HG03175 (cell line): ENCODE measurements around the gene LCN6.
"Not testable (repeated sequence)": the region's sequence is repeated elsewhere in the genome, so short reads cannot be mapped to it uniquely, and the experiment has no call there.

ENCODE experiments used
- ATAC-seq: cut with Tn5 transposase; IDR thresholded peaks from one replicate; pipeline ENCODE4 v1.9.1; 2021; ENCODE audit warnings: mild to moderate bottlenecking, moderate library complexity; ENCODE audit not compliant: unreplicated experiment

Gene LCN6

DNA sequence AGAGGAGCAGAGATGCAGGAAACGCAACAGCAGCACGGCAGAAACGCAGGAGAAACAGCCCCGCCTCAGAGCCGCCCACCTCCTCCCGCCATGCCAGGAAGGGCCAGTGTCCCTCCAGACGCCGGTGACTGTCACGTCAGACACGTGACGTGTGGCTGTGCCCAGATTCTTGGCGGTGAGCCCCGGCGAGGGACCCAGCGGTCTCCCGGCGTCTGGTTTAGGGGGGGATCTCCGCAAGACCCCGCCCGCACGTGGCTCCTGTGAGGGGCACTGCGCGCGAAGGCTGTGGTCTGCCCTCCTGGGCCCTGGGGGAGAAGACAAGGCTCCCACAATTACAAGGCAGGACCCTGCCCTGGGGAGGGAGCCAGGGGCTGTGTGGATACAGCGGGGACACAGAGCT is 12.1 kb upstream of the LCN6 start:
- ATAC-seq, result no peak

DNA sequence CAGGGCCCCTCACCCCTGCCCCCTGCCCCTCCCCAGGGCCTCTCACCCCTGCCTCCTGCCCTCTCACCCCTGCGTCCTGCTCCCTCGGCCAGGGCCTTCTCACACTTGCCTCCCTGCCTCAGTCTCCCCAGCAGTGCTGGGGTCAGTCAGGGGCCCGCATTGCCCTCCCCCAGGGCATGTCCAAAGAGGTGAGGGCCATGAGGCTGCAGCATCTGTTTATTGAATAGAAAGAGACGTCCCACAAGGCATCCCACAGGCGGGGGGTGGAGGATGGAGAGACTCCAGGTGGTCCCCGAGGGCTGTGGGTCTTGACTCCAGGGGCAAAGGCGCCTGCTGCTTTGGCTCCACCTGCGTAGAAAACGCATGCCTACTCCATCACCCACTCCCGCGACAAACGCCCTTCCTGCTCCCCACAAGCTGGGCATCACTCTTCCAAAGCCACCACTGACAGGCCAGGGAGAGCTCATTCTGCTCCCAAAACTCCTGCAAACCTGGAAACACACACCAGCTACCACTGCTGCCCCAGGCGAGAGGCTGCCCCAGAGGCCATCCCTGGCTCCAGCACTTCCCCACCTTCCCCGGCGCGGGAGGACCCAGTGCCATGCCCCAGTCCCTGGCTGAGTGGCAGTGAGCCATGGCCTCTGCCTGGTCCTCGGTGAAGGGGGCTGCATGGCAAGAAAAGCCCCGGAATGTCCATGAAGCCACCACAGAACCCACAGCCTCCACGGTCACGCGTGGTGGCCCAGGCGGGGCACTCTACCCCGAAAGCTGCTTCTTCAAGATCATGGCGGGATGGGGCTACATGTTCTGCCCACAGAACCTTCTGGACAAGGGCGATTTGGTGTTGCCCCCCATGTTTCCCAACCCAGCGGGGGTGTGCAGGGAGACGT is 11.4 kb upstream of the LCN6 start:
- no peak for ATAC-seq

DNA sequence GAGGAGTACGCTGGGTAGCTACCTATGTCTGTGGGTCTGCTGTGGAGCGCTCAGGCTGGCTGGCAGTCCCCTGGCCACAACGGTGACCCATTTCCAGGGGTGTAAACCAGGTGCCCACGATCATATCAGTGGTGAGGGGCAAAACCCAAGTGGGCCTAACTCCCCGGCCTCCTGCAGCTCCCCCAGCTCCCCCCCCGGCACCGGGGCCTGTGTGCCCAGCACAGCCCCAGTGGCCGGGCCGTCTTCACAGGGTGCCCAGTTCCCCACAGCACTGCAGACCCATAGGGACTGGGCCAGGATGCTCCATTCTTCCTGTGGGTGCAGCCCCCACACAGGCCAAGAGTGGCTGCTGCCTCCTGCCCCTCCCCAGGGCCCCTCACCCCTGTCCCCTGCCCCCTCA is 10.7 kb upstream of the LCN6 start:
- no peak for ATAC-seq

DNA sequence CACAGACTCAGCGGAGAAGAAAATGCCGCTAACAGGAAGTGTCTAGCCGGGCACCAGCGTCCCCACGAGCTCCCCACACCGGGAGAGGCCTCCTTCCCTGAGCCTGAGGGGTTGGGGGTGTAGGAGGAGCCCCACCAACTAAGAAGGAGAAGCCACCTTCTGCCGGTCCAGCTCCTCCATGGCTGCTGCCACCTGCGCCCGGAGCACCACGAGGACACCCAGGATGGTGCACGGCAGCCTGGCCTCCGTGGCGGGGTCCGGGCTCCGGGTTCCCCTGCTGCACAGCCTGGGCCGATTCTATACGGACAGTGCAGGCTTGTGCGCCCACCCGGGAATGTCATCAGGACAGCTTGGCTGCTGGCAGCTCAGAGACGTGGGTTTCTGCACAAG is 9.4 kb upstream of the LCN6 start:
- no peak for ATAC-seq

DNA sequence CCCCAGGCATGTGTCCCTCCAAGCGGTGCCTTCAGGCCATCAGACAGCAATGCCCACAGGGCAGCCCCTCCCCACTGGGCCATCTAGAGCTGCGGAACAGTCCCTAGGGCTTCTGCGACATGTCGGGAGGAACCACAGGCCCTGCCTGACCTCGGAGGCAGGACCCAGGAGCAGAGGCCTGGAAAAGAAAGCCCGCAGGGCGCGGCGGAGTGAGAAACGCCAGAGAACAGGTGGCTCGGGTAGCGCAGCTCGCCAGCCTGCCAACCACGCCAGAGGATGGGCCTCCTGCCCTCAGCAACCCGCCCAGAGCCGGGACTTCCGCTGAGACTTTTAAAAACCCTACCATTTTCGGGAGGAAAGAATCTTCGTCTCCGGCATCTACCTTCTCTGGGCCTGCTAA is 9.0 kb upstream of the LCN6 start:
- no peak for ATAC-seq

DNA sequence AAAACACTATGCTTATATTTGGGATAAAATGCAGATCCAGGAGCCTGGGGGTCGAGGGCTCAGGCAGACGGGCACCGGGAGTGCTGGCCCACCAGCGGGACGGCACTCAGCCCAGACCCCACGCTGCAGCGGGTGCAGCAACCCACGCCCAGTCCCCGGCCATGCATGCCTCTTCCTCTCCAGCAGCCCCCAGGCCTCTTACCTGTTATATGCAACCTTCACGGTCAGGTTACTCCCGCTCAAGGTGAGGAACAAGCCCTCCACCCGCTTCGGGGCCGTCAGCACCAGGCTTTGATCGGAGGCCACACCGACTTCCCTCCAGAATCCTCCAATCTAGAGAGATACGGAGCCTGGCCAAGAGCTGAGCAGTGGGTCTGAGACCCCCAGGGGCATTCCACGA is 8.5 kb upstream of the LCN6 start:
- no peak for ATAC-seq

DNA sequence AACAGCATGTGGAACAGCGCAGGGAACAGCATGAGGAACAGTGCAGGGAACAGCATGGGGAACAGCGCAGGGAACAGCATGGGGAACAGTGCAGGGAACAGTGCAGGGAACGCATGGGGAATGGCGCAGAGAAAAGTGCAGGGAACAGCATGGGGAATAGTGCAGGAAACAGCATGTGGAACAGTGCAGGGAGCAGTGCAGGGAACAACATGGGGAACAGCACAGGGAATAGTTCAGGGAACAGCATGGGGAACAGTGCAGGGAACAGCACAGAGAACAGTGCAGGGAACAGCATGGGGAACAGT is 7.8 kb upstream of the LCN6 start:
- ATAC-seq, result no peak

DNA sequence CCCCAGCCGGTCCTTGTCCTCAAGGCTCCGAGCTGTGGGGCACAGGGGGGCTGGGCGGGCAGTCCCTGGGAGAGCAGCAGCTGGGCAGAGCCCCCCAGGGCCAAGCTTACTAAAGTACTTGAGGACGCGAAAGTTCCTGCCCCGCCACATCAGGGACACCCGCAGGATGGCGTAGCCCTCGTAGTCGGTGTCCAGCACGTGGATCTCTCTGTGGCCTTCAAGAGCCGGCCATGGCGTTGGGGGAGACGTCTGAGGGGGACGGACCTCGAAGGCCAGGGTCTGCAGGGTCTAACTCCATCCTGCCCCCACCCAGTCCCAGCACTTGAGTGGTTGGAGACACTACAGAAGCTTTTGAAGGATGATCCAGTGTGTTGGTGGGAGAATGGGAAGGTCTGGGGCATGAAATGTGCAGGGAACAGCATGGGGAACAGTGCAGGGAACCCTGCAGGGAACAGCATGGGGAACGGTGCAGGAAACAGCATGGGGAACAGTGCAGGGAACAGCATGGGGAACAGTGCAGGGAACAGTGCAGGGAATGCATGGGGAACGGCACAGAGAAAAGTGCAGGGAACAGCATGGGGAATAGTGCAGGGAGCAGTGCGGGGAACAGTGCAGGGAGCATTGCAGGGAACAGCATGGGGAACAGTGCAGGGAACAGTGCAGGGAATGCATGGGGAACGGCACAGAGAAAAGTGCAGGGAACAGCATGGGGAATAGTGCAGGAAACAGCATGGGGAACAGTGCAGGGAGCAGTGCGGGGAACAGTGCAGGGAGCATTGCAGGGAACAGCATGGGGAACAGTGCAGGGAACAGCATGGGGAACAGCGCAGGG is 7.2 kb upstream of the LCN6 start:
- not testable (repeated sequence) for ATAC-seq

DNA sequence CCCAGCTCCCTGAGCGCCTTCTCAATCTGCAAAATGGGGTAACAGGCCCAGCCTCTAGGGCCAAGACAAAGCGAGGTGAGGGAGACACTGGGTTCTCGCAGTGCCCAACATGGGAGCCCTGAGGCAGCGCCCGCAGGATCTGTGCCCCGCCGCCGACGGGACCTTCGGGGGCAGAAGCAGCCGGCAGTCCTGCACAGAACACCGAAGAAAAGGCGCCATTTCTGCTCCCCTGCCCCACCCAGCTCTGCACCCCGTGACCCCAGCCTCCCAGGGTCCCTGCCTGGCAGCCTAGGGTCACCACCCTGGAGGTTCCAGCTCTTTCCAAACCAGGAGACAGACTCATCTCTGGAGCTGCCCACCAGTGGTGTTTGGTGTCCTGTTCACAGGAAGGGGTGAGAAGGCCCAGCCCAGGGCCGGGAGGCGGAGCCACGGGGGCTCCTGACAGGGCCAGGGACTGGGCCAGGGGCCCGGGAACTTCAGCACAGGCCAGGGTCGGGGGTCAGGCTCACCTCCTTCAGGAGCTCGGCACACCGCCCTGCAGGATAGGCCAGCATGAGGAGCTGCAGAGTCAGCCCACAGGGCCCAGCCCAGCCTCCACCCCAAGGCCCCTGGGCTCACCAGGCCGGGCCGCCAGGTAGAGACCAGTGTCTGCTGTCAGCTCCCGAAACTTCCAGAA is 6.4 kb upstream of the LCN6 start:
- ATAC-seq, result no peak

DNA sequence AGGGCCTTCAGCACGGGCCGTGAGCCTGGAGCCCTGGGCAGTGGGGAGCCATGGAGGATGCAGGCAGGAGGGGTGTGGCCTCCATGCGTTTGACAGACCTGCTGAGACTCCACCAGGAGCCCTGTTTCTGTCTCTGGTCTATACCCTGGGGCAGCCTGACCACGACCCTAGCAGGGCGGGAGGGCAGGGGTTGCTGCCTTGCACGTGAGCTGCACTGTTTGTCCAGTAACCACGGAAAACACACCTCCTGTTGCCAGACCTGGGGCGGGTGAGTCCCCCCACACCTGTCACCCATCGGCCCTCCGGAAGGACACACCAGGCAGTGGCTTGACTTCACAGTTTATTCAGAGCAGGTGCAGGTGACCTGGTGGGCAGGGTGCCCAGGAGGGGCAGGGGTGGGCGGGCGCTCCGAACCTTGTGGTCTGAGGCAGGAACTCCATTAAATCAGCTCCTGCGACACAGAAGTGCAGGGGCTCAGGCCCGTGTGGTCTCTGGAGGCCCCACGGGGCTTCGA is 5.8 kb upstream of the LCN6 start:
- ATAC-seq, result no peak

DNA sequence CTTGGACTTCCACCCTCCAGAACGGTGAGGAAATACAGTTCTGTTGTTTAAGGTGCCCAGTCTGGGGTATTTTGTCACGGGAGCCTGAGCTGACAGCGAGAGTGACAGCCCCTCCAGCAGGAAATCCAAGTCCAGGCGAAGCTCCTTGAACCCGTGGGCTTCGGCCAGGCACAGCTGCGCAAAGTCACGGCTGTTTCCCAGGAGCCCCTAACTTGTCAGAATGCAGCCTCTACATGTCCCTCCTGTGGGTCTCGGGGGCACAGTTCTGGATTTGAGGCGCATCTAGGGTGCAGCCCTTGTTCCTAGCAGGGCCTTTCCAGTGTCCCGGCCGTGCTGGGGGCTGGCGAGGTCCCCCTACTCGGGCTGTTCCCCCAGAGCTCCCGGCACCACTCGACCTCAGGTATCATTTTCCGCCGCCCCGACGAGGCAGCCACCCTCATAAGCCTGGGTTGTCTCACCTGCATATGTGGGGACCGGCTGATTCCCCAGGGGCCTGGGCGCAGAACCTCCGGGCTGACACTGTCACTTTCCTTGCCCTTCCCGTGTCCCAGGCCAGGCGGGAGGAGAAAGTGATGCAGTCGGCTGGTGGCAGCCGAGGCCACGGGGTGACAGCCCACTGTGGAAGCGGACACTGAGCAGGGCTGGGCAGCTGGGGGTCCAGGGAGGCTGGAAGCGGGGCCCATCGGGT is 5.2 kb upstream of the LCN6 start:
- no peak for ATAC-seq

DNA sequence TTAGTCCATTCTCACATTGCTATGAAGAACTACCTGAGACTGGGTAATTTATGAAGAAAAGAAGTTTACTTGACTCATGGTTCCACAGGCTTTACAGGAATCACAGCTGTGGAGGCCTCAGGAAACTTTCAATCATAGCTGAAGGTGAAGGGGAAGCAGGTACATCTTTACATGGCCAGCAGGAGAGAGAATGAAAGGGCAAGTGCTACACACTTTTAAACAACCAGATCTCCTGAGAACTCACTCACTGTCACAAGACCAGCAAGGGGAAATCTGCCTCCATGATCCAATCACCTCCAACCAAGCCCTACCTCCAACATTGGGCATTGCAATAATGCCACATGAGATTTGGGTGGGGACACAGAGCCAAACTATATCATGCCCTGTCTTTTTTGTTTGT is 3.5 kb upstream of the LCN6 start:
- no peak for ATAC-seq

DNA sequence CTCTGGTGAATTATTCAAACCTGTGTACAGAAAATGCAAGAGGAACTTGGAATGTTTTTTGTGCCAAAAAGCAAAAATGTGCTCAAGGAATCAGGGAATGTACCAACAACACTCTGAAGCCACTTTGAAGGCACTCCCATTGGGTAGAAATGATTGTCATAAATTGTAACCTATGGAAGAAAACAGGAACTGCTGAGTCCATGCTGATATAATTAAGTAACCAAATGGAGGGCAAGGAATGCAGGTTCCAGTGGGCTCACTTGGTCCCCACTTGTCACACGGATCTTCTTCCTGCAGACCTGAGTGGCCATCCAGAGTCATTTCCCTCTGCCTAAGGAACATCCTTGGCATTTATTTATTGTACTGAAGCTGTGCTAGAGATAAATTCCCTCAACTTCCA is 2.9 kb upstream of the LCN6 start:
- ATAC-seq, result no peak

DNA sequence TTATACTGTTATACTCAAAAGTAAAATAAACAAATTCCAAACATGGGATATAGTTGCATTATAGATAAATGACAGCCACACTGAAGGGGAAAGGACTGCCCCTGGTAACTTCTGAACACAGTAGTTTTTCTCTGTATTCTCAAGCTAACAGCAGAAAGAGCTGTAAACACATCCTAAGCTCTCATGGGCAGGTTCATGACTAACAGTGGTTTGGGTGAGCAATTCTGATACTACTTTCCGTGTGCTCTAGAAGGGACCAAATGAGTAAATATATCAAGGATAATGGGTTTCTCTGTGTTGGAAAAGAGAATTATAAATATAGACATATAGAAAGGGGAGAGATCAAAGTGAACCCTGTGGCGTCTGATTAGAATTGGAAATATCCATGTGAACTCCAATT is 2.2 kb upstream of the LCN6 start:
- no peak for ATAC-seq

DNA sequence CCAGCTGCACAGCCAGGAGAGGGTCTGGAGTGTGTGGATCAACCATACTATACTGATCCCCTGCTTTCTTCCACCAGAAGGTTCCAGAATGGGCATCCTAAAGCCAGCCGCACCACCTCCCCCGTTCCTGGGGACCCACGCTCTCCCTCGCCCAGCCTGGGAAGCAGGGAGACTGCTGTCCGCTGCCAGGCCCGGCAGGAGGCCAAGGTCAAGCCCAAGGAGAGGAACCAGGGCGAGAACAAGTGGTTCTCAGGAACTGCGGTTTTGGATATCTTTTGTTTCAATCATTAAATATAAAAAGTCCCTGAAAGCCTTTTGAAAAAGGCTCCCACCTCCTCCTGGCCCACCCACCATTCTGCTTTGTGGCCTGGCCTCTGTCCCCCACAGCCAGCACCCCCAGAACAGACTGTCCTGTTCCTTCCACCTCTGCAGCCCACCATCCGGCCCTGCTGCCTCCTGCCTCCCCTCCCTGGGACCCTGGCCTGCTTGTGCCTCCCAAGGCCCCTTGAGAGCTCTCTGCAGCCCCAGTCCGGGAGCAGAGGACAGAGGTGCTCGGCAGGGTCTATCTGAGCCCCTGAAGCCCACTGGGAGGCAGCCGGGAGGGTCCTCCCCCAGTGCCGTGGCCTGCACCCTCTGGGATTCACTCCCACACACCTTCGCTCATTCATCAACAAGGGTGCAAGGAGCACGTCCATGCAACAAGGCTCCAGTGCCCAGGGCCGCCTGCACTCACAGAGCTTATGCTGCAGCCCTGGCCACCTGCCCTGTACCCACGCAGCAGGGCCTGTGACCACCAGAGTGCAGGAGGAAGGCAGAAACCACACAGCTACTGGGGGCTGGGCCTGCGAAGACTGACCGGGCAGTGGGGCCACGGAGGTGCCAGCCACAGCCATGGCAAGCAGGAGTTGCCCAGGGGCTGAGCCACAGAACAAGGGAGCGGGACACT is 614 bp upstream of the LCN6 start:
- ATAC-seq, result no peak

DNA sequence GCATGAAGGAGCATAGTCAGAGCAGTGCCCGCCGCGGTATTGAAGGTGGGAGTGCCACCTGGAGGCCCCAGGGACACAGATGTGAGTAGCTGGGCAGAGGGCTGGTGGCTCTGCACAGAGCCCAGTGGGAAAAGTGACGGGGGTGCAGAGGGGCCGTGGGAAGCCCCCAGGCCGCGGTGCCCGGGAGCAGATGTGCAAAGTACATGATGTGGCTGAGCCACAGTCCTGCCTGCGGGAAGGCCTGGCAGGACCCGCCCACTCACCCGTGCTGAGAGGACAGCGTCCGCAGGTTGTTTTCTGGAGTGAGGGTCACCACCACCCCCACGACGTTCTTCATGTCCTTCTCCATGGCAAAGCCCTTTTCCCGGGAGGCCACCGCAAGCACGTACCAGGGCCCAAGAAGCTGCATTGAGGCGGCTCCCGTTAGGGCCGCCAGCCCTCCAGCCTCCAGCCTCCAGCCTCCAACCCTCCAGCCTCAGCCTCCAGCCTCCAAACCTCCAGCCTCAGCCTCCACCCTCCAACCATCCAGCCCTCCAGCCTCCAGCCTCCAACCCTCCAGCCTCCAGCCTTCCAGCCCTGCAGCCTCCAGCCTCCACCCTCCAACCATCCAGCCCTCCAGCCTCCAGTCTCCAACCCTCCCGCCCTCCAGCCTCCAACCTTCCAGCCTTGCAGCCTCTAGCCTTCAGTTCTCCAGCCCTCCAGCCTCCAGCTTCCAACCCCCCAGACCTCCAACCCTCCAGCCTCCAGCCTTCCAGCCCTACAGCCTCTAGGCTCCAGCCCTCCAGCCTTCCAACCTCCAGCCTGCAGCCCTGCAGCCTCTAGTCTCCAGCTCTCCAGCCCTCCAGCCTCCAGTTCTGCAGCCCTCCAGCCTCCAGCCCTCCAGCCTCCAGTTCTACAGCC is 914 bp downstream of the LCN6 start:
- ATAC-seq, result no peak

DNA sequence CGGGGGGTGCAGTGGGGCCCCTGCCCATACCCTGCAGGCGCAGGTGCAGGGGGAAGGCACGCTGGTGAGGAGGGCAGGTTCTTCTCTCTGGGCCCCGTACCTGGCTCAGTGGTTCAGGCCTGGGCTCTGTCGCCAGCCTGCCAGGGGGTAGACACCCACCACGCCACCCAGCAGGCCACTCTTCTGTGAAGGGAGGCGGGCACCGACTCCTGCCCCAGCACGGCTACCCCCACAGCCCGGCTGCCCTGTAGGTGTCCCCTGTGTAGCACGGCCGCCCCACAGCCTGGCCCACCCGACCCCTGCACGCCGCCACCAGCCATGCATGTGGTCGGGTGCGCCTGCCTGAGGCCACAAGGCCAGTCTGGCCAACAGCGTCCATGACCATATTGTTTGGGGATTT is 1.7 kb downstream of the LCN6 start:
- ATAC-seq, result no peak

DNA sequence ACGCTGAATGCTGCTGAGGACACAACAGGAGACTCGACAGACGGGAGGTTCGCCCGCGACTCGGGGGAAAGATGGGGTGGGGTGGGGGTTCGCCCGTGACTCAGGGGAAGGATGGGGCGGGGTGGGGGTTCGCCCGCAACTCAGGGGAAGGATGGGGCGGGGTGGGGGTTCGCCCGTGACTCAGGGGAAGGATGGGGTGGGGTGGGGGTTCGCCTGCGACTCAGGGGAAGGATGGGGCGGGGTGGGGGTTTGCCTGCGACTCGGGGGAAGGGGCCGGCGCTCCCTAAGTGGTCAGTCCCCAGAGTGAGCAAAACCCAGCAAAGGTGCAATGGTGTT is 2.2 kb downstream of the LCN6 start:
- ATAC-seq, result no peak
